Measurements from ENCODE around the gene CDC42EP4. TPM values are rescaled to one million over a fixed set of nuclear protein-coding genes. Genes with fewer than 3 reads are reported as not detected.

CDC42EP4 gene
- total and polyA plus RNA-seq, 12 donors = 18.6 to 87.6 (median 30.8) TPM

DNA sequence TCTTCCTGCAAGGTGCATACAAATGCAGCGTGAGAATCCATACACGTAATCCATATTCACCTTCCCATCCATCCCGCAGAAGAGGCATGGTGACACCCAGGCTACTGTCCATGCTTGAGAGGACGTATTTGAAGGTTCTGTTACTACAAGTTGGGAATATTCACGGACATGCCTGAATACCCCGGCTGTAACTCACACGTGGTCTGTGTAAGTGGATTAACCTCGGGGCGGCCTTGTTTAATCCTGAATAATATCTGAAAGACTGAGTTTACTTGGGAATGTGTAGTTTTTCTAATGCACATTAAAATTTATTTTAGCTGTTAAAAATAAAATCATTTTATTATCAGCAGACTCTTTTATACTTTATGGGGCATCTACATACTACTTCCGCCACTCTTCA is 63.3 kb downstream of the CDC42EP4 start:
- DNase-seq (no peak), ATAC-seq (no peak)
- TF ChIP-seq, protein P1, sequence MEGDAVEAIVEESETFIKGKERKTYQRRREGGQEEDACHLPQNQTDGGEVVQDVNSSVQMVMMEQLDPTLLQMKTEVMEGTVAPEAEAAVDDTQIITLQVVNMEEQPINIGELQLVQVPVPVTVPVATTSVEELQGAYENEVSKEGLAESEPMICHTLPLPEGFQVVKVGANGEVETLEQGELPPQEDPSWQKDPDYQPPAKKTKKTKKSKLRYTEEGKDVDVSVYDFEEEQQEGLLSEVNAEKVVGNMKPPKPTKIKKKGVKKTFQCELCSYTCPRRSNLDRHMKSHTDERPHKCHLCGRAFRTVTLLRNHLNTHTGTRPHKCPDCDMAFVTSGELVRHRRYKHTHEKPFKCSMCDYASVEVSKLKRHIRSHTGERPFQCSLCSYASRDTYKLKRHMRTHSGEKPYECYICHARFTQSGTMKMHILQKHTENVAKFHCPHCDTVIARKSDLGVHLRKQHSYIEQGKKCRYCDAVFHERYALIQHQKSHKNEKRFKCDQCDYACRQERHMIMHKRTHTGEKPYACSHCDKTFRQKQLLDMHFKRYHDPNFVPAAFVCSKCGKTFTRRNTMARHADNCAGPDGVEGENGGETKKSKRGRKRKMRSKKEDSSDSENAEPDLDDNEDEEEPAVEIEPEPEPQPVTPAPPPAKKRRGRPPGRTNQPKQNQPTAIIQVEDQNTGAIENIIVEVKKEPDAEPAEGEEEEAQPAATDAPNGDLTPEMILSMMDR (IDR thresholded peaks at IDR 0.05) = no peak
- H3K4me3 ChIP-seq = no peak overlapping the region
- no peaks in the 10 kb centered on the region for H3K27me3 ChIP-seq
- WGBS, 2 donors = 91% methylated on average over 10 of the region's 10 CpGs
- H3K27ac ChIP-seq = no peak overlapping the region
- intact Hi-C loops (cut with DNase I) = no loop called here
- H3K9me3 ChIP-seq = no peaks in the 10 kb centered on the region
- peaks cover 0 to 60% (median 25%) of the 10 kb centered on the region in 9 donors for H3K36me3 ChIP-seq
- H3K4me1 ChIP-seq = no peaks in the 10 kb centered on the region

DNA sequence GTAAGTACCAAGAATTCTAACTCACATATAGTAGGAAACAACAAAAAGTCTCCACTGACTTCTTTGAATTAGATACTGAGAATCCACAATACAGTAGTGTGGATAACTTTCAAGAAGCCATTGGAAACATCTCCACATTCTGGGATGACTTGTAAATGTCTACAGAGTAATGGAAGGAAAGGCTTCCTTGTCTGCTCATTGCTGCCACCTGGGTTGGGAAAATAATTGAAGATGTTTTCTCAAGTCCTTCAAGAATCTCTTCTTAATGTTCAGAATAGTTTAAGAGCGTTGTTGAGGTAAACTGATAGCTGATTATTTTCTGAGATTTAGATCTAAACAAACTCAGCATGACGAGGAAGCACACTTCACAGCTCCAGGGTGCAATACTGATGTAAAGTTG is 64.1 kb downstream of the CDC42EP4 start:
- no peak overlapping the region for H3K4me3 ChIP-seq
- WGBS, 2 donors = 91 to 93% methylated on average over 2 of the region's 2 CpGs
- H3K27me3 ChIP-seq = no peaks in the 10 kb centered on the region
- H3K9me3 ChIP-seq = no peaks in the 10 kb centered on the region
- no peak overlapping the region for H3K27ac ChIP-seq
- no peak for DNase-seq
- TF ChIP-seq, protein P1 (IDR thresholded peaks at IDR 0.05) = peak in 3 of 9 donors; percentile 14 to 29 (median 22)
- ATAC-seq = no peak
- H3K4me1 ChIP-seq = no peaks in the 10 kb centered on the region
- intact Hi-C loops (cut with DNase I) = no loop called here
- peaks cover 0 to 69% (median 28%) of the 10 kb centered on the region in 9 donors for H3K36me3 ChIP-seq

DNA sequence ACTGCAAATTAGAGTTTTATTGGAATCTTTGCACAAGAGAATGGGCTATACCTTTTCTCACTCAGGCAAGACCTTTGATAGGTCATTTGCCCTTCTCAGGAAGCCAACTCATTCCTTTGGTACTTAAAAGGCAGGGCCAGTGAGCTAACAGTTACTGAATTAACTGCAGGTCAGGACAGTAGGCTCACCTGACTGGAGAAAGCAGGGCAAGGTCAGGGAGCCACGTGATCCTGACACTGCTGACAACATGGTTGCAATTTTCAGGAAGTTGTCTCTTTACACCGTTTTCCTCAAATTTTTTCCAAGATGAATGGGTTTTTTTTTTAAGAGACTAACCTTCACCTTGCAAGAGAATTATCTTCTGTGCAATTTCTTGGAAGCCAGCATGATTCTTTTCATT is 71.2 kb downstream of the CDC42EP4 start:
- ATAC-seq (no peak), DNase-seq (no peak)
- intact Hi-C loops (cut with DNase I) = no loop called here
- Histone ChIP-seq H3K27me3 (no peaks in the 10 kb centered on the region), H3K9me3 (no peaks in the 10 kb centered on the region), H3K4me1 (peaks cover 0 to 38% (median 24%) of the 10 kb centered on the region in 9 donors), H3K4me3 (no peak overlapping the region), H3K36me3 (peaks cover 0 to 94% (median 28%) of the 10 kb centered on the region in 9 donors), H3K27ac (no peak overlapping the region)
- whole genome bisulfite sequencing, 2 donors = 60 to 71% methylated on average over 2 of the region's 2 CpGs
- TF ChIP-seq, protein P1 (IDR thresholded peaks at IDR 0.05) = no peak

DNA sequence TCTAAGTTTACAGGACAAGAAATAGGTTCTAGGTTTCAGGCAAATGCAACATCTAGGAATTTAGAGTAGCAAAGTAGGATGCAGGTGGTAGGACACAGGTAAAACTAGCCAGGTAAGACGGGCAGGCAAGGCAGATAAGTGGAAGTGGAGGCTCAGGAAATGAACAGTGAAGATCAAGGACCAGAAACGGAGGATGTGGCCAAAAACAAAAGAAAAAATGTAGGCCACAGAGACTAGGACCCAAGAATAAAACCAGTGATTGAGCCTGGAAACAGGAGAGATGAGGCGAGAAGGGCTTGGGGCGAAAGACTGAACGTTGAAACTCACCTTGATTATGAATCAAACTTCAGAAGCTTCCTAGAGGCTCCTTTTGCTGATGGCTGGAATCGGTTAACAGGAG is 74.1 kb downstream of the CDC42EP4 start:
- Histone ChIP-seq H3K36me3 (peaks cover 0 to 74% (median 18%) of the 10 kb centered on the region in 9 donors), H3K9me3 (no peaks in the 10 kb centered on the region), H3K27ac (no peak overlapping the region), H3K4me3 (no peak overlapping the region), H3K27me3 (no peaks in the 10 kb centered on the region), H3K4me1 (peaks cover 0 to 51% (median 36%) of the 10 kb centered on the region in 9 donors)
- DNase-seq (no peak), ATAC-seq (no peak)
- 67 to 73% methylated on average over 6 of the region's 6 CpGs for WGBS, 2 donors
- TF ChIP-seq, protein P1 (IDR thresholded peaks at IDR 0.05) = no peak
- intact Hi-C loops (cut with DNase I) = no loop called here
